Fibroblast of skin of back (primary cell): ENCODE data around the gene SYDE1.

Experiments
- DNase-seq: peaks from one replicate; pipeline ENCODE4 v3.0.0-alpha.2; 2013

The SYDE1 gene

GRCh38 chr19:15125232-15126067 lies 18.2 kb downstream of the SYDE1 start:
- peak; percentile 98 for DNase-seq

- no peak for DNase-seq
Observed at GRCh38 chr19:15126131-15126910, 19.1 kb downstream of the SYDE1 start.

- no peak for DNase-seq
Observed at GRCh38 chr19:15128162-15128770, 21.1 kb downstream of the SYDE1 start.

- DNase-seq, result no peak
Observed at GRCh38 chr19:15129856-15130585, 22.8 kb downstream of the SYDE1 start.

- DNase-seq, result peak; percentile 74
Observed at GRCh38 chr19:15136234-15136954, 29.2 kb downstream of the SYDE1 start.

GRCh38 chr19:15137777-15138176 lies 30.6 kb downstream of the SYDE1 start:
- DNase-seq, result peak; percentile 69

GRCh38 chr19:15138427-15138826 lies 31.2 kb downstream of the SYDE1 start:
- DNase-seq, result peak; percentile 74

- no peak for DNase-seq
Observed at GRCh38 chr19:15141143-15141542, 33.9 kb downstream of the SYDE1 start.

GRCh38 chr19:15142313-15142712 lies 35.1 kb downstream of the SYDE1 start:
- DNase-seq, result no peak

- DNase-seq, result peak; percentile 46
Observed at GRCh38 chr19:15144046-15144646, 36.9 kb downstream of the SYDE1 start.

GRCh38 chr19:15147090-15147489 lies 39.9 kb downstream of the SYDE1 start:
- DNase-seq, result no peak

- no peak for DNase-seq
Observed at GRCh38 chr19:15149737-15150136, 42.5 kb downstream of the SYDE1 start.

GRCh38 chr19:15154002-15154612 lies 46.9 kb downstream of the SYDE1 start:
- DNase-seq, result peak; percentile 66

- no peak for DNase-seq
Observed at GRCh38 chr19:15155296-15155695, 48.1 kb downstream of the SYDE1 start.

GRCh38 chr19:15156391-15156790 lies 49.2 kb downstream of the SYDE1 start:
- no peak for DNase-seq

- peak; percentile 43 for DNase-seq
Observed at GRCh38 chr19:15159251-15159650, 52.0 kb downstream of the SYDE1 start.

GRCh38 chr19:15161028-15161984 lies 54.1 kb downstream of the SYDE1 start:
- no peak for DNase-seq
